ENCODE data around the gene GPR108. TPM values are rescaled to one million over a fixed set of nuclear protein-coding genes. Genes with fewer than 3 reads are reported as not detected.

GPR108 gene
- total and polyA plus RNA-seq, 2 donors, result 23.2 to 66.8 TPM

- 46% methylated on average over 3 of the region's 3 CpGs for WGBS
- Histone ChIP-seq H3K4me1 (ENCODE audit: insufficient read depth) (no peaks in the 10 kb centered on the region), H3K27ac (ENCODE audit: low read depth) (no peak overlapping the region), H3K4me3 (ENCODE audit: low read depth, low read length) (no peak overlapping the region), H3K36me3 (ENCODE audit: insufficient read depth) (no peaks in the 10 kb centered on the region)
- DNase-seq (ENCODE audit: extremely low spot score), result no peak
Measured at GRCh38 chr19:6706633-6706958, 30.8 kb downstream of the GPR108 start.

- Histone ChIP-seq H3K27ac (ENCODE audit: low read depth) (no peak overlapping the region), H3K36me3 (ENCODE audit: insufficient read depth) (no peaks in the 10 kb centered on the region), H3K4me1 (ENCODE audit: insufficient read depth) (no peaks in the 10 kb centered on the region), H3K4me3 (ENCODE audit: low read depth, low read length) (no peak overlapping the region)
- WGBS, result 78% methylated on average over 11 of the region's 11 CpGs
- no peak for DNase-seq (ENCODE audit: extremely low spot score)
Measured at GRCh38 chr19:6705931-6706632, 31.3 kb downstream of the GPR108 start.

GRCh38 chr19:6700586-6701316 is 36.6 kb downstream of the GPR108 start:
- Histone ChIP-seq H3K36me3 (ENCODE audit: insufficient read depth) (no peaks in the 10 kb centered on the region), H3K27ac (ENCODE audit: low read depth) (no peak overlapping the region), H3K4me3 (ENCODE audit: low read depth, low read length) (no peak overlapping the region), H3K4me1 (ENCODE audit: insufficient read depth) (no peaks in the 10 kb centered on the region)
- no peak for DNase-seq (ENCODE audit: extremely low spot score)
- 87% methylated on average over 8 of the region's 8 CpGs for WGBS

- Histone ChIP-seq H3K4me1 (ENCODE audit: insufficient read depth) (no peaks in the 10 kb centered on the region), H3K4me3 (ENCODE audit: low read depth, low read length) (no peak overlapping the region), H3K36me3 (ENCODE audit: insufficient read depth) (no peaks in the 10 kb centered on the region), H3K27ac (ENCODE audit: low read depth) (no peak overlapping the region)
- DNase-seq (ENCODE audit: extremely low spot score), result no peak
Measured at GRCh38 chr19:6699935-6700334, 37.4 kb downstream of the GPR108 start.

GRCh38 chr19:6697291-6697690 is 40.1 kb downstream of the GPR108 start:
- WGBS, result 71% methylated on average over 13 of the region's 13 CpGs
- no peak overlapping the region for H3K27ac ChIP-seq (ENCODE audit: low read depth)
- H3K4me3 ChIP-seq (ENCODE audit: low read depth, low read length), result no peak overlapping the region
- no peaks in the 10 kb centered on the region for H3K36me3 ChIP-seq (ENCODE audit: insufficient read depth)
- H3K4me1 ChIP-seq (ENCODE audit: insufficient read depth), result no peaks in the 10 kb centered on the region
- DNase-seq (ENCODE audit: extremely low spot score), result no peak

GRCh38 chr19:6696239-6696820 is 41.0 kb downstream of the GPR108 start:
- 77% methylated on average over 18 of the region's 18 CpGs for whole genome bisulfite sequencing
- no peaks in the 10 kb centered on the region for H3K36me3 ChIP-seq (ENCODE audit: insufficient read depth)
- H3K27ac ChIP-seq (ENCODE audit: low read depth), result no peak overlapping the region
- no peaks in the 10 kb centered on the region for H3K4me1 ChIP-seq (ENCODE audit: insufficient read depth)
- H3K4me3 ChIP-seq (ENCODE audit: low read depth, low read length), result no peak overlapping the region
- DNase-seq (ENCODE audit: extremely low spot score), result no peak

- Histone ChIP-seq H3K4me3 (ENCODE audit: low read depth, low read length) (no peak overlapping the region), H3K4me1 (ENCODE audit: insufficient read depth) (no peaks in the 10 kb centered on the region), H3K27ac (ENCODE audit: low read depth) (no peak overlapping the region), H3K36me3 (ENCODE audit: insufficient read depth) (no peaks in the 10 kb centered on the region)
- DNase-seq (ENCODE audit: extremely low spot score), result no peak
- 93% methylated on average over 25 of the region's 25 CpGs for WGBS
Measured at GRCh38 chr19:6694147-6694815, 43.1 kb downstream of the GPR108 start.

- no peak overlapping the region for H3K27ac ChIP-seq (ENCODE audit: low read depth)
- H3K4me3 ChIP-seq (ENCODE audit: low read depth, low read length), result no peak overlapping the region
- 82% methylated on average over 6 of the region's 7 CpGs for WGBS
- no peaks in the 10 kb centered on the region for H3K36me3 ChIP-seq (ENCODE audit: insufficient read depth)
- DNase-seq (ENCODE audit: extremely low spot score), result no peak
- H3K4me1 ChIP-seq (ENCODE audit: insufficient read depth), result no peaks in the 10 kb centered on the region
Measured at GRCh38 chr19:6693681-6694080, 43.7 kb downstream of the GPR108 start.

- no peak overlapping the region for H3K4me3 ChIP-seq (ENCODE audit: low read depth, low read length)
- no peaks in the 10 kb centered on the region for H3K36me3 ChIP-seq (ENCODE audit: insufficient read depth)
- 85% methylated on average over 13 of the region's 13 CpGs for WGBS
- no peak overlapping the region for H3K27ac ChIP-seq (ENCODE audit: low read depth)
- DNase-seq (ENCODE audit: extremely low spot score), result no peak
- H3K4me1 ChIP-seq (ENCODE audit: insufficient read depth), result no peaks in the 10 kb centered on the region
Measured at GRCh38 chr19:6693056-6693471, 44.3 kb downstream of the GPR108 start.

- DNase-seq (ENCODE audit: extremely low spot score), result no peak
- 89% methylated on average over 10 of the region's 10 CpGs for WGBS
- H3K27ac ChIP-seq (ENCODE audit: low read depth), result no peak overlapping the region
- no peak overlapping the region for H3K4me3 ChIP-seq (ENCODE audit: low read depth, low read length)
- no peaks in the 10 kb centered on the region for H3K4me1 ChIP-seq (ENCODE audit: insufficient read depth)
- no peaks in the 10 kb centered on the region for H3K36me3 ChIP-seq (ENCODE audit: insufficient read depth)
Measured at GRCh38 chr19:6692027-6692426, 45.4 kb downstream of the GPR108 start.

GRCh38 chr19:6691342-6691741 is 46.0 kb downstream of the GPR108 start:
- Histone ChIP-seq H3K4me3 (ENCODE audit: low read depth, low read length) (no peak overlapping the region), H3K27ac (ENCODE audit: low read depth) (no peak overlapping the region), H3K36me3 (ENCODE audit: insufficient read depth) (no peaks in the 10 kb centered on the region), H3K4me1 (ENCODE audit: insufficient read depth) (no peaks in the 10 kb centered on the region)
- DNase-seq (ENCODE audit: extremely low spot score), result no peak
- WGBS, result 86% methylated on average over 8 of the region's 8 CpGs

GRCh38 chr19:6690160-6690885 is 47.1 kb downstream of the GPR108 start:
- no peak overlapping the region for H3K4me3 ChIP-seq (ENCODE audit: low read depth, low read length)
- no peaks in the 10 kb centered on the region for H3K4me1 ChIP-seq (ENCODE audit: insufficient read depth)
- WGBS, result 78% methylated on average over 11 of the region's 11 CpGs
- H3K36me3 ChIP-seq (ENCODE audit: insufficient read depth), result no peaks in the 10 kb centered on the region
- H3K27ac ChIP-seq (ENCODE audit: low read depth), result no peak overlapping the region
- DNase-seq (ENCODE audit: extremely low spot score), result no peak

GRCh38 chr19:6687114-6687513 is 50.3 kb downstream of the GPR108 start:
- no peak for DNase-seq (ENCODE audit: extremely low spot score)
- no peak overlapping the region for H3K27ac ChIP-seq (ENCODE audit: low read depth)
- WGBS, result 69% methylated on average over 5 of the region's 5 CpGs

More at GRCh38 chr19:6687114-6687513, 50.3 kb downstream of the GPR108 start:
- Histone ChIP-seq H3K36me3 (ENCODE audit: insufficient read depth) (no peaks in the 10 kb centered on the region), H3K4me1 (ENCODE audit: insufficient read depth) (no peaks in the 10 kb centered on the region), H3K4me3 (ENCODE audit: low read depth, low read length) (no peak overlapping the region)
